ENCODE results near the gene GALNT17. TPM values are rescaled to one million over a fixed set of nuclear protein-coding genes. Genes with fewer than 3 reads are reported as not detected.

GALNT17 gene
- total RNA-seq, 1 experiment from 2014 or later: 67.7 TPM

DNA sequence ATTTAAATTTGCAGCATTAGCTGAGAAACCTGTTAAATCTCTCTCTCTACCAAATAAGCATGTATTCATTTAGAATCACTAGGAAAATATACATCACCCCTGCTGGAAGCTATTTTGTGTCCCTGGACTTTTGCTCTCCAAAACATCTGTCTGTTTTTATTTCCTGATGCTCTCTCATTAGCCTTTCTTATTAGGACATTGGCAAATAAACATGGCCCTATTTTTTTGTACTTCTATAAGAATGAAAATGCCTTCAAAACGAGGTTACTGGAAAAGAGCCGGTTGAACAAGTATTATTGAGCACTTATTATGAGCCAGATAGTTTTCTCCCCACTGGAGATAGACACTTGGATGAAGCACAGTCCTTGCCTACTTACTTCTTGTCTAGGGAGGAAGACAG, 206.9 kb downstream of the GALNT17 start:
- Histone ChIP-seq H3K4me3 (ENCODE audit: insufficient read depth, low read depth, low read length) (no peak overlapping the region), H3K36me3 (replicated peaks; ENCODE audit: control insufficient read depth, insufficient read depth, low read length) (peaks cover 3% of the 10 kb centered on the region), H3K27me3 (ENCODE audit: control insufficient read depth, insufficient read depth, low read length) (no peaks in the 10 kb centered on the region)
- DNase-seq: no peak

DNA sequence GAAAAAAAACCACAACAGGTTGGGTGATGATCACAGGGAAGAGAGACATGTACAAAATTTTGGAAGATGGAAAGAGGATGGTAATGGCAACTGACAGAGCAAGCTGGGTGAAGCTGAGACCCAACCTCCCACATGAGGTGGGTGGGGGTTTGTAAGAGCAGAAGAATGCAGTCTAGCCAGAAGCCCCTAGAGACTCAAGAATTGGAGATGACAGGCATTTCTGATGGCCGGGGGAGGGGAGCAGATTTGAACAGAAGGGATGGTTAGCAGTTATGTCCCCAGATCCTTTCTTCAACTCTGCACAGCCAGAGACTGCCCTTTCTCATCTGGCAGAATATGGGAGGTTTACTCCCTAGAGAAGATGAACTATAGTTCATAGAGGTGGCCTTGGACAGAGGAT, 208.0 kb downstream of the GALNT17 start:
- DNase-seq: no peak
- Histone ChIP-seq H3K36me3 (replicated peaks; ENCODE audit: control insufficient read depth, insufficient read depth, low read length) (peaks cover 3% of the 10 kb centered on the region), H3K4me3 (ENCODE audit: insufficient read depth, low read depth, low read length) (no peak overlapping the region), H3K27me3 (ENCODE audit: control insufficient read depth, insufficient read depth, low read length) (no peaks in the 10 kb centered on the region)

DNA sequence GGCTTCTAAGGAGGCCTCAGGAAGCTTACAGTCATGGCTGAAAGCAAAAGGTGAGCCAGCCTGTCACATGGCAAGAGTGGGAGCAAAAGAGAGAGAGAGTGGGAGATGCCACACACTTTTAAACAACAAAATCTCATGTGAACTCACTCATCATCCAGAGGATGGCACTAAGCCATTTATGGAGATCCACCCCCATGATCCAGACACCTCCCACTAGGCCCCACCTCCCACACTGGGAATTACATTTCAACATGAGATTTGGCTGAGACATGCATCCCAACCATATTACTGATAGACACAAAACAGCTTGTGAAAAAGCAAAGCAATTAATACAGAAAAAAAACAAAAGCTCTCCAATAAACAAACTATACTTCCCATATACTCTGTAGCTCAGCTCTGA, 210.3 kb downstream of the GALNT17 start:
- Histone ChIP-seq H3K4me3 (ENCODE audit: insufficient read depth, low read depth, low read length) (no peak overlapping the region), H3K36me3 (replicated peaks; ENCODE audit: control insufficient read depth, insufficient read depth, low read length) (peaks cover 3% of the 10 kb centered on the region), H3K27me3 (ENCODE audit: control insufficient read depth, insufficient read depth, low read length) (no peaks in the 10 kb centered on the region)
- DNase-seq: no peak

DNA sequence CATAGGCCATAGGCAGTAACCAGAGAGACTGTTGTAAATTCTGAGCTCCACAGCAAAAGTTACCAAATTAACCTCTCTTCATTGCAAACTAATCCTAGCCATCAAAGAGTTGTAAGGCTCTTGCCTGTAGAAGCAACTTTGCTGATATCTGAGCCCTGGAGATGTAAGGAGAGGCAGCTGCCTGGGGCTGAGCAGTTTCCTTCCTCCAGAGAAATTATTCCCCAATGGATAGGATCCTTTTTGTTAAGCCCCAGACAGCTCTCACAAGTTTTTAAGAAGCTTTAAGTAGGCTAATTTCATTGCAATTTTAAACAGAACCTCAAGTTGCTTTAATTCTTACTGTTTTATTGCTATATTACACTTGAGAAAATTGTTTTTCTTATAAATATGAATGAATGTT, 211.1 kb downstream of the GALNT17 start:
- H3K4me3 ChIP-seq (ENCODE audit: insufficient read depth, low read depth, low read length): no peak overlapping the region
- DNase-seq: no peak
- no peaks in the 10 kb centered on the region for H3K27me3 ChIP-seq (ENCODE audit: control insufficient read depth, insufficient read depth, low read length)
- peaks cover 3% of the 10 kb centered on the region for H3K36me3 ChIP-seq (replicated peaks; ENCODE audit: control insufficient read depth, insufficient read depth, low read length)

DNA sequence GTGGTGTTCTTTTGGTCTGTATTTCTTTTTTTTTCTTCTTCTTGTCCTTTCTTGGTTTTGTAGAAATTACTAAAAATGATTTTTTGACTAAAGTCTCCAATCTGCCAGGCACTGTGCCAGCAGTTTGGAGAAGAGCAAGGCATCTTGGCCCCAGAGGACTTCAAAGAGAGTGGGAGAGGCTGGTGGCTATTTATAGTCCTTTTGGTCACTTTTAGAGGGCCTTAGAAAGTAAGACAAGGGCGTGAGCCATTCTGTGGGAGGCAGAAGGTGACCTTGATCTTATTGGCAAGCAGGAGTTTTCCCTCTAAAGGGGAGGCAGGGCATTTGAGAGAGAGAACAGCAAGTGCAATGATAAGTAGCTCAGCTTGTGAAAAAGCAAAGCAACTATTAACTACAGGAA, 211.9 kb downstream of the GALNT17 start:
- no peak overlapping the region for H3K4me3 ChIP-seq (ENCODE audit: insufficient read depth, low read depth, low read length)
- DNase-seq: no peak
- peaks cover 3% of the 10 kb centered on the region for H3K36me3 ChIP-seq (replicated peaks; ENCODE audit: control insufficient read depth, insufficient read depth, low read length)
- H3K27me3 ChIP-seq (ENCODE audit: control insufficient read depth, insufficient read depth, low read length): no peaks in the 10 kb centered on the region

DNA sequence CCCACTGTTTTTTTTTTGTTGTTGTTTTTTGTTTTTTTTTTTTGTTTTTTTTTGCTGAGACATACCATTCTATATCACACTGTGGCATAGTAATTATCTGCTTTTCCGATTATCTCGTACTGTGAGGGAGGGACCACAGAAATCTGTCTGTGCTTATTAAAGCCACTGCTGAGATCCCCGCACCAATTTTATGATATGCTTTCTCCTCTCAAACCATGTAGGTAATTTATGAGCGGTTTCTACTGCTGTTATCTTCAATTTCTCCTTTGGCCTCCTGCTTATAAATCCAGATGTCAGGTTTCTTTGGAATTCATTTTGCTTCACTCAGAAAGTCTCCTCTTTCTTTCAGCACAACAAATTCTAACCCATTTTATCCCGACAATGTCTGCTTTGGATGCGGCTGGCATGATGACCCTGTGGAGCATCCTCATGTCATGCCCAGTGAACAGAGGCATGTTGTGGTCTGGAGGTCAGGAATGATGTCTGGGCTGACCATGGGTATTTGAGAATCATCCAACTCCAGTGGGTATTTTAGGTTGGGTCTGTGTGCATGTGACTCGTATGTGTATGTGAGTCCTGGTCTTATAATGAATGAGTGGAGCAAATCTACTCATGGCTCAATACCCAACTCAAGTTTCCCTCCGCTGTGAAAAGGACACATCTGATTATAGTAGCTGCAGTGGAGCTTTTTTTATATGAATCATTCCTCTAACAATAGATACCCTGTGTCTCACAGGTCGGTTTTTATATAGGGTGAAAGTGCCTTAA, 213.4 kb downstream of the GALNT17 start:
- Histone ChIP-seq H3K36me3 (replicated peaks; ENCODE audit: control insufficient read depth, insufficient read depth, low read length) (peaks cover 3% of the 10 kb centered on the region), H3K27me3 (ENCODE audit: control insufficient read depth, insufficient read depth, low read length) (no peaks in the 10 kb centered on the region), H3K4me3 (ENCODE audit: insufficient read depth, low read depth, low read length) (no peak overlapping the region)
- no peak for DNase-seq

DNA sequence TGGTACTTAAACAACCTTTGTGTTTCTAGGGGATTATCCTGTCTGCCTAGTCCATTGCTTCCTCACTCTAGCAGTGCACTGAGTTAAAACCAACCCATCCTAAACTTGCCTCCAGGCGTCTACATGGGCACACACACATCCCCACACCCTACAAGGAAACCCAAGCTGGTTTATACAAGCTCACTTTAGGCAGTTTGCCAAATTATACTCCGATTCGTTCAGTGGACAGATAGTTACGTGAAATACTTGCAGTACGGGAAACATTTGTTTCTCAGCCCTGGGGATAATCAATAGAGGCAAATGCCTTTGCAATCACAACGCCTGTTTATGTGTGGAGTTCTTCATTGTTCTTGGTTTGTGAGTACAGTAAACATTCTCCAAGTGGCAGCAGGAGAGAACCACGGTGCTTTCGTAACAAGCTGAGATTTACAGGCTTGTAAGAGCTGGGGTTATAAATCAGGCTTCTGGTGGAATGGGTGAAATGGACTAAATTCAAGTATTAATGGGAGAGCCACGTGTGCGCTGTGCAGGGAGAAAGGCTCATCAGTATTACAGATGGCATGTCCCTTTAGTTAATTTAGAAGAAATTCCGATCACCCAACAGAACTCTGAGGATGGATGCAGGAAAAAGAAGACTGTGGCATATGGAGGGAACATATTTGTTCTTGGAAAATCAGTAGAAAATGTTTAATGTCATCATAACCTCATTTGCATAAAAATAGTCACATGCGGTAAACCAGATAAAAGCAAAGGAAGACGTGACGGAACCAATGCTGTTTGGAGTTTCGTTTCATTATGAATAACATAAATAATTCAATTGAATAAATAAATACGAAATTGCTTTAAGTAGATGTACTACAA, 217.1 kb downstream of the GALNT17 start:
- H3K36me3 ChIP-seq (replicated peaks; ENCODE audit: control insufficient read depth, insufficient read depth, low read length): no peaks in the 10 kb centered on the region
- H3K4me3 ChIP-seq (ENCODE audit: insufficient read depth, low read depth, low read length): no peak overlapping the region
- H3K27me3 ChIP-seq (ENCODE audit: control insufficient read depth, insufficient read depth, low read length): no peaks in the 10 kb centered on the region
- peak; percentile 22 for DNase-seq

DNA sequence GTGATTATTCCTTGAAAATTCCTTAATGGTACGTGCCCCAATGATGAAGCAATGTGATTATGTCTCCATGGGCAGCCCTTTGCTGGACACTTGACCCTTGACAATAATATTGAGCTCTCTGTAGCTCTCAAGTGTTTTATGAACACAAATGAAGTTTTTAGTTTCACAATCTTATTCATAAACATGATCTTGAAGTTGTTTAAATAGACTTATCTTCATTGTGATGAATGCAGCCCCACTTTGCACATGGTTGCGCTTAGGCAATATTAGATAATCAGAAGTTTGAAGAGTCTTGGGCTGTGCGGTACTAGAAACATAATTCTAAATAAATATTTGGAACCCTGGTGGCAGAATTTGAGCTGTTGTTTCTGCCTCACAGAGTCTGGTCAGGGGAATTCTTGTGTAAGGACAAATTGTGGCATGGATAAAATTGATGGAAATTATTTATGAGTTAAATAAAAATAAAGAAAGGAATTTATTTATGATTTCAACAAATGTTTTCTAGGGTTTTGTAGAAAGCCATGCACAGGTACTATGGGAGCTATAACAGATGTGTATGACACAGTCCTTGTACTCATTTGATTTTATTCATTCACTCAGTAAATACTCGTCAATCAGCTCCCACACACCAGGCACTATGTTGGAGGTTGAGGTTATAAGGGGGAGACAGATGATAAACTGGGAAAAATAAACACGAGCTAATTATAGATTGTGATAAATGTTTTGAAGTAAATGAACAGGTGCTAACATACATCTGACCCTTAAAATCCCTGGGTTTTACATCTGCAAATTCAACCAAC, 217.9 kb downstream of the GALNT17 start:
- DNase-seq: no peak
- Histone ChIP-seq H3K36me3 (replicated peaks; ENCODE audit: control insufficient read depth, insufficient read depth, low read length) (no peaks in the 10 kb centered on the region), H3K27me3 (ENCODE audit: control insufficient read depth, insufficient read depth, low read length) (no peaks in the 10 kb centered on the region), H3K4me3 (ENCODE audit: insufficient read depth, low read depth, low read length) (no peak overlapping the region)

DNA sequence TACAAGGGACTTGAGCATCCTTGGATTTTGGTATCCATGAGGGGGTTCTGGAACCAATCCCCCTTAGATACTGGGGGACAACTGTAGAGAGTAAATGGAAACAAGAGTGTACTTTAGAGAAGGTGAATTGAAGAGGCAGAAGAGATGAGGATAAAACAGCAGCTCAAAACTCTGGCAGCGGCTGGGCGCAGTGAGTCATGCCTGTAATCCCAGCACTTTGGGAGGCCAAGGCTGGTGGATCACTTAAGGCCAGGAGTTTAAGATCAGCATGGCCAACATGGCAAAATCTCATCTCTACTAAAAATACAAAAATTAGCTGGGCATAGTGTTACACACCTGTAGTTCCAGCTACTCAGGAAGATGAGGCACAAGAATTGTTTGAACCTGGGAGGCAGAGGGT, 218.7 kb downstream of the GALNT17 start:
- no peaks in the 10 kb centered on the region for H3K27me3 ChIP-seq (ENCODE audit: control insufficient read depth, insufficient read depth, low read length)
- no peak for DNase-seq
- H3K36me3 ChIP-seq (replicated peaks; ENCODE audit: control insufficient read depth, insufficient read depth, low read length): no peaks in the 10 kb centered on the region
- H3K4me3 ChIP-seq (ENCODE audit: insufficient read depth, low read depth, low read length): no peak overlapping the region

DNA sequence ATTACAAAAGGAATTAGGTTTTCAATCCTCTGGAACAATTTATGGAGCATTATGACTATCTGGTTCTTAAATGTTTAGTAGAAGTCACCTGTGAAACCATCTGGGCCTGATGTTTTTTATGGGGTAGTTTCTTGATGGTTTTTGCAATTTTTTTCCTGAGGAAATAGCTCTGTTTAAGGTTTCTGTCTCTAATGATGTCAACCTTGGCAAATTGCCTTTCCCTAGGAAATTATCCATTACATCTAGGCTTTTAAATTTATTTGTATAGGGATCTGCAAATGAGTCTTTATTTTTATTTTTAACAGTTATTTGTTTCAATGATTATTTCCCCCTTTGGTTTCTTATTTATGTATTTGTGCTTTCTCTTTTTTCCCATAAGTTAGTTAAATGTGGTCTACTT, 222.8 kb downstream of the GALNT17 start:
- Histone ChIP-seq H3K4me3 (ENCODE audit: insufficient read depth, low read depth, low read length) (no peak overlapping the region), H3K36me3 (replicated peaks; ENCODE audit: control insufficient read depth, insufficient read depth, low read length) (no peaks in the 10 kb centered on the region; the same call in 1 of the 2 replicates), H3K27me3 (ENCODE audit: control insufficient read depth, insufficient read depth, low read length) (no peaks in the 10 kb centered on the region)
- no peak for DNase-seq

DNA sequence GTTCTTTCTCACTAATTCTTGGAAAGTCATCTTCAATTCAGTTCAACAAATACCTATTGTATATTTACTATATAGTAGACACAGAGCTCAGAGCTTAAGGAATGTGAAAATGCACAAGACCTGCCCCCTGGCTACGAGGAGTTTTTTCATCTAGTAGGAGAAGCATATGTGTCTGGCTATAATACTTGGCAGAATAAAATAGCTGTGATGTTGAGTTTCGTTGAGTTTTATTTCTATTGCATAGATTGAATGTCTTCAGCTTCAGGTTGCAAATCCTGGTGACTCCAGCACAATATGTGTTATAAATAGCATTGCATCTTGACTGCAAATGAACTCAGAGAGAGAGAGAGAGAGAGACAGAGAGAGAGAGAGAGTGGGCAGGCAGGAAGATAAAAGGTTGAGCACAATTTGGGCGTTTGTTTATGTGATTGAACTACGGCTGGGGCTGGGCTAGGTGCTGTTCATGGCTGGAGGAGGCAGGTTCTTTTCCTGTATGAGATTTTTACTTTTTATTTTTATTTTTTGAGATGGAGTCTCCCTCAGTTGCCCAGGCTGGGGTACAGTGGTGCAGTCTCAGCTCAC, 229.6 kb downstream of the GALNT17 start:
- DNase-seq: no peak
- Histone ChIP-seq H3K27me3 (ENCODE audit: control insufficient read depth, insufficient read depth, low read length) (no peaks in the 10 kb centered on the region), H3K4me3 (ENCODE audit: insufficient read depth, low read depth, low read length) (no peak overlapping the region), H3K36me3 (replicated peaks; ENCODE audit: control insufficient read depth, insufficient read depth, low read length) (no peaks in the 10 kb centered on the region; the same call in none of the 2 replicates)

DNA sequence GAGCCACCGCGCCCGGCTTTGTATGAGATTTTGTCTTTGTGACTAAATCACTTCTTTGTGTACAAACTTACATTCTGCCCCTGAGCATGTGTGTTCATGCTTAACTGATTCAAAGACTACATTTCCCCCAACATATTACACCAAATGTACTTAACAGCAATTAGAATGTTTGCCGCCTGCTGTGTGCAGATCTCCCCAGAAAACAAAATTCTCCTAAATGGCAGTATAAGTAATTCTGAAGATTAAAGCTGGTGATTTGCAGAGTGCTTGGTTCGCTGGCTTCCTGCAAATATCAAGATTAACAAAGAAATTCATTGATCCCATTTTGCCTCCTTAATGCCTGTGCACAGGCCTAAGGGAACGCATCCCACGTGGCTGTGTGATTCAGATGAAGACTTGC, 230.3 kb downstream of the GALNT17 start:
- Histone ChIP-seq H3K4me3 (ENCODE audit: insufficient read depth, low read depth, low read length) (no peak overlapping the region), H3K27me3 (ENCODE audit: control insufficient read depth, insufficient read depth, low read length) (no peaks in the 10 kb centered on the region), H3K36me3 (replicated peaks; ENCODE audit: control insufficient read depth, insufficient read depth, low read length) (no peaks in the 10 kb centered on the region; the same call in none of the 2 replicates)
- no peak for DNase-seq

DNA sequence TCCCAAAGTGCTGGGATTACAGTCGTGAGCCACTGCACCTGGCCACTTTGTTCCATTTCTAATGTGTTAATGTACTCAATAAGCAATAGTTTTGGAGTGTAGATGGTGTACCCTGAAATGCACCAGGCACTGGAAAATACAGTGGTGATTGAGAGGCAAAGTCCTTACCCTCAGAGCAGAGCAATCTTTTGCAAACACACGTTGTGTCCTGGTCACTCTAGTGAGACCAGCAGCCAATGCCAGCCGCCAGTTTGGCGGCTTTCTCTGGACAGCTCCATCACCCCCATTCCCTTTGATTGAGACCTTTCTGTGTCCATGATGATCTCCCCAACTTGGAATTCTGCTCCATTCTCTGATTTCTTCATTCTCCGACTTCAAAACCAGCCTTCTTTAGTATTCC, 231.3 kb downstream of the GALNT17 start:
- no peak for DNase-seq
- H3K27me3 ChIP-seq (ENCODE audit: control insufficient read depth, insufficient read depth, low read length): no peaks in the 10 kb centered on the region
- no peak overlapping the region for H3K4me3 ChIP-seq (ENCODE audit: insufficient read depth, low read depth, low read length)
- H3K36me3 ChIP-seq (replicated peaks; ENCODE audit: control insufficient read depth, insufficient read depth, low read length): no peaks in the 10 kb centered on the region; the same call in none of the 2 replicates

DNA sequence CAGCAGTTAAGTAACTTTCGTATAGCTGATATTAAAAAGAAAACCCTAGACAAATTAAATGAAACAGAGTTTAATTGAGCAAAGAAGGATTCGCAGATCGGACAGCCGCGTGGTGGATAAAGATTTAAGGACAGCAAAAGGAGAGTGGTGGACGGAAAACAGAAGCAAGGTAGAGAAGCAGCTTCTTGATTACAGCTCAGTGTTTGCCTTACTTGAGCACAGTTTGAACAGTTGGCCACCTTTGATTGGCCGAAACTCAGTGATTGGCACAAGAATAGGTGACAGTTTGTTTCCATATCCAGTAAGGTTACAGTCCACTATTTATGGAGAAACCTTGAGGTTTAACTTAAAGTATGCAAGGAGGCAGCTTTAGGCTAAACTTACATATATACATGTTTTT, 231.7 kb downstream of the GALNT17 start:
- DNase-seq: no peak
- Histone ChIP-seq H3K27me3 (ENCODE audit: control insufficient read depth, insufficient read depth, low read length) (no peaks in the 10 kb centered on the region), H3K36me3 (replicated peaks; ENCODE audit: control insufficient read depth, insufficient read depth, low read length) (no peaks in the 10 kb centered on the region; the same call in none of the 2 replicates), H3K4me3 (ENCODE audit: insufficient read depth, low read depth, low read length) (no peak overlapping the region)
